ENCODE results near the gene OSBPL1A.

DNA sequence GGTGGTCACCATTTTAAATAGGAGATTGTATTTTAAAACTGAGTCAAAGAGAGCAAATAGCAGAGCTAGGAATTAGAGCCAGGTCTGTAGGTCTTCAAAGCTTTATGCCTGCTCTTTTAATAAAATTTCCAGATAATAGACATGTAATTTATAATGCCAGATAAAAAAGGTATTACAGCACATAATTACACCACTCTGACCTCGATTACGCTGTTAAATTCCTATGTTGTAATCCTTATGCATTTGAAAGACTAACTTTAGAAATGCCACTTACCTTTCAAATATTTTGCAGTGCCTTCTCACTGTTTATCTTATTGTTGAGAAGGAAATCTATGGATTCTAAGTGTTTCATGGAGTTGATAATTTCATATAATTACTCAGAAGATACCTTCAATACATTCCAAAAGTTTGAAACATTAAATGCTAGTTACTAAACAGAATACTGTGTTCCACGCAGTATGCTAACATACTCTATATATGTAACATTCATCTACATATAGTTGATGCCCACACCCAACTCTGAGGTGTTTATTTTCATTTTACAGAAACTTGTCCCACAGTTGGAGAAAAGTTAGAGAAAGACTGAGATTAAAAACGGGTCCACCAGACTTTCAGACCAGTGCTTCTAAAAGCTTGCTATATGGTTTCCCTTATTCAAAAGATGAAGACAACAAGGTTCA, 120.0 kb downstream of the OSBPL1A start:
- TF ChIP-seq, protein P1, sequence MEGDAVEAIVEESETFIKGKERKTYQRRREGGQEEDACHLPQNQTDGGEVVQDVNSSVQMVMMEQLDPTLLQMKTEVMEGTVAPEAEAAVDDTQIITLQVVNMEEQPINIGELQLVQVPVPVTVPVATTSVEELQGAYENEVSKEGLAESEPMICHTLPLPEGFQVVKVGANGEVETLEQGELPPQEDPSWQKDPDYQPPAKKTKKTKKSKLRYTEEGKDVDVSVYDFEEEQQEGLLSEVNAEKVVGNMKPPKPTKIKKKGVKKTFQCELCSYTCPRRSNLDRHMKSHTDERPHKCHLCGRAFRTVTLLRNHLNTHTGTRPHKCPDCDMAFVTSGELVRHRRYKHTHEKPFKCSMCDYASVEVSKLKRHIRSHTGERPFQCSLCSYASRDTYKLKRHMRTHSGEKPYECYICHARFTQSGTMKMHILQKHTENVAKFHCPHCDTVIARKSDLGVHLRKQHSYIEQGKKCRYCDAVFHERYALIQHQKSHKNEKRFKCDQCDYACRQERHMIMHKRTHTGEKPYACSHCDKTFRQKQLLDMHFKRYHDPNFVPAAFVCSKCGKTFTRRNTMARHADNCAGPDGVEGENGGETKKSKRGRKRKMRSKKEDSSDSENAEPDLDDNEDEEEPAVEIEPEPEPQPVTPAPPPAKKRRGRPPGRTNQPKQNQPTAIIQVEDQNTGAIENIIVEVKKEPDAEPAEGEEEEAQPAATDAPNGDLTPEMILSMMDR (IDR thresholded peaks at IDR 0.05) = no peak
- TF ChIP-seq ZFX (IDR thresholded peaks at IDR 0.05; ENCODE audit: borderline replicate concordance) = no peak

Measured in 22Rv1 (cell line).